Loucy (cell line): ENCODE results near the gene SH2D1B.
"Not testable (repeated sequence)": the region's sequence is repeated elsewhere in the genome, so short reads cannot be mapped to it uniquely, and the experiment has no call there.

ENCODE experiments used
- H2AFZ ChIP-seq: fragments of 200-600 bp; sonication (generic); 2 replicates; pipeline ENCODE4 v1.6.0; 2016; ENCODE audit warnings: antibody characterized with exemption, mild to moderate bottlenecking, low read length, moderate library complexity
- H3F3A ChIP-seq: fragments of 200-600 bp; 2 replicates; pipeline ENCODE4 v1.6.0; 2016; ENCODE audit warnings: antibody characterized with exemption, low read depth, mild to moderate bottlenecking
- H3K27me3 ChIP-seq: fragments of 200-600 bp; sonication (generic); 2 replicates; pipeline ENCODE4 v1.6.1; 2014; ENCODE audit warnings: low read length, mild to moderate bottlenecking; ENCODE audit not compliant: insufficient read depth, poor library complexity, severe bottlenecking
- H3K36me3 ChIP-seq: fragments of 200-600 bp; sonication (generic); 2 replicates; pipeline ENCODE4 v1.6.1; 2016; ENCODE audit warnings: low read length; ENCODE audit not compliant: insufficient read depth
- H3K4me1 ChIP-seq: fragments of 200-600 bp; sonication (generic); 2 replicates; pipeline ENCODE4 v1.5.1; 2014; ENCODE audit warnings: low read length, mild to moderate bottlenecking; ENCODE audit not compliant: insufficient read depth, poor library complexity, severe bottlenecking
- H3K4me2 ChIP-seq: fragments of 200-600 bp; sonication (generic); 2 replicates; pipeline ENCODE4 v1.6.0; 2014; ENCODE audit warnings: antibody characterized with exemption, low read length, low read depth, mild to moderate bottlenecking; ENCODE audit not compliant: poor library complexity, severe bottlenecking
- H3K4me3 ChIP-seq: fragments of 200-600 bp; sonication (generic); 2 replicates; pipeline ENCODE4 v1.5.1; 2014; ENCODE audit warnings: low read length, mild to moderate bottlenecking, mixed read lengths; ENCODE audit not compliant: poor library complexity, severe bottlenecking
- H3K79me2 ChIP-seq: fragments of 200-600 bp; sonication (generic); 2 replicates; pipeline ENCODE4 v1.6.1; 2014; ENCODE audit warnings: low read length; ENCODE audit not compliant: insufficient read depth
- H3K9ac ChIP-seq: fragments of 200-600 bp; sonication (generic); 2 replicates; pipeline ENCODE4 v1.6.0; 2014; ENCODE audit warnings: mild to moderate bottlenecking, low read depth, low read length, moderate library complexity; ENCODE audit not compliant: poor library complexity, severe bottlenecking
- H3K9me2 ChIP-seq: fragments of 200-600 bp; sonication (generic); replicated peaks from 2 replicates; pipeline ENCODE4 v1.6.1; 2016; ENCODE audit warnings: low read depth, low read length, mixed read lengths
- H3K9me3 ChIP-seq: fragments of 200-600 bp; sonication (generic); 2 replicates; pipeline ENCODE4 v1.6.1; 2014; ENCODE audit warnings: mild to moderate bottlenecking, antibody characterized with exemption, low read length, low read depth; ENCODE audit not compliant: insufficient read depth
- H4K20me1 ChIP-seq: fragments of 200-600 bp; sonication (generic); 2 replicates; pipeline ENCODE4 v1.6.0; 2014; ENCODE audit warnings: antibody characterized with exemption, low read length, mild to moderate bottlenecking; ENCODE audit not compliant: insufficient read depth, poor library complexity, severe bottlenecking
- CTCF ChIP-seq: fragments of 200-600 bp; sonication (generic); conservative IDR thresholded peaks from 2 replicates; pipeline ENCODE4 v1.5.1; 2014; ENCODE audit warnings: mild to moderate bottlenecking, antibody characterized with exemption, low read length
- EZH2phosphoT487 ChIP-seq: fragments of 200-600 bp; IDR thresholded peaks from 2 replicates; pipeline ENCODE4 v1.6.1; 2018; ENCODE audit warnings: antibody characterized with exemption, mild to moderate bottlenecking, moderate library complexity, borderline replicate concordance

SH2D1B gene

GRCh38 chr1:162412002-162412401, at the start of gene SH2D1B:
Gene SH2D1B (minus strand): TSS chr1:162412136. CDS start chr1:162412016, 120 bp downstream.
- no peak within 1 kb of the TSS for H3K9ac ChIP-seq
- H3K79me2 ChIP-seq = no peaks in the 10 kb centered on the region
- no peak within 1 kb of the TSS for H3K4me2 ChIP-seq
- TF ChIP-seq CTCF = no peak
- TF ChIP-seq EZH2phosphoT487 = no peak
- no peaks in the 10 kb centered on the region for H3K36me3 ChIP-seq
- no peaks in the 10 kb centered on the region for H3K9me3 ChIP-seq
- no peaks in the 10 kb centered on the region for H4K20me1 ChIP-seq
- H3F3A ChIP-seq = no peaks in the 10 kb centered on the region
- H3K4me3 ChIP-seq = no peak within 1 kb of the TSS
- H2AFZ ChIP-seq = 0 out of 2 replicates have a peak within 1 kb of the TSS, but pooled peaks have one; percentile 48
- no peaks in the 10 kb centered on the region for H3K27me3 ChIP-seq
- no peaks in the 10 kb centered on the region for H3K9me2 ChIP-seq
- H3K4me1 ChIP-seq = peaks cover 1% of the 10 kb centered on the region

- Histone ChIP-seq H3K27me3 (no peaks in the 10 kb centered on the region), H3K79me2 (no peaks in the 10 kb centered on the region), H3K4me3 (no peak overlapping the region), H3F3A (no peaks in the 10 kb centered on the region), H3K9me3 (no peaks in the 10 kb centered on the region), H2AFZ (no peak overlapping the region), H3K36me3 (no peaks in the 10 kb centered on the region), H3K9ac (no peak overlapping the region), H3K4me1 (no peaks in the 10 kb centered on the region), H3K4me2 (no peak overlapping the region), H3K9me2 (no peaks in the 10 kb centered on the region), H4K20me1 (no peaks in the 10 kb centered on the region)
- TF ChIP-seq EZH2phosphoT487 (no peak), CTCF (no peak)
Observed at GRCh38 chr1:162458236-162458635, 46.3 kb upstream of the SH2D1B start.

GRCh38 chr1:162456323-162456722, 44.4 kb upstream of the SH2D1B start:
- no peak overlapping the region for H3K9ac ChIP-seq
- no peaks in the 10 kb centered on the region for H3F3A ChIP-seq
- no peaks in the 10 kb centered on the region for H3K27me3 ChIP-seq
- no peak overlapping the region for H3K4me2 ChIP-seq
- TF ChIP-seq EZH2phosphoT487 = no peak
- TF ChIP-seq CTCF = peak; percentile 31; the same call in 1 of the 2 replicates
- H4K20me1 ChIP-seq = no peaks in the 10 kb centered on the region
- H3K9me3 ChIP-seq = no peaks in the 10 kb centered on the region
- no peaks in the 10 kb centered on the region for H3K4me1 ChIP-seq
- H3K9me2 ChIP-seq = no peaks in the 10 kb centered on the region
- H3K79me2 ChIP-seq = no peaks in the 10 kb centered on the region
- H2AFZ ChIP-seq = no peak overlapping the region
- no peaks in the 10 kb centered on the region for H3K36me3 ChIP-seq
- H3K4me3 ChIP-seq = no peak overlapping the region

DNA sequence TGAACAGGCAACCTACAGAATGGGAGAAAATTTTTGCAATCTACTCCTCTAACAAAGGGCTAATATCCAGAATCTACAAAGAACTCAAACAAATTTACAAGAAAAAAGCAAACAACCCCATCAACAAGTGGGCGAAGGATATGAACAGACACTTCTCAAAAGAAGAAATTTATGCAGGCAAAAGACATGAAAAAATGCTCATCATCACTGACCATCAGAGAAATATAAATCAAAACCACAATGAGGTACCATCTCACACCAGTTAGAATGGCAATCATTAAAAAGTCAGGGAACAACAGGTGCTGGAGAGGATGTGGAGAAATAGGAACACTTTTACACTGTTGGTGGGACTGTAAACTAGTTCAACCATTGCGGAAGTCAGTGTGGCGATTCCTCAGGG, 42.4 kb upstream of the SH2D1B start:
- not testable (repeated sequence) for H3K9ac ChIP-seq, H3K36me3 ChIP-seq, H3F3A ChIP-seq, H3K79me2 ChIP-seq, H3K4me3 ChIP-seq, H3K4me2 ChIP-seq, H3K4me1 ChIP-seq, H2AFZ ChIP-seq, H4K20me1 ChIP-seq, H3K9me2 ChIP-seq, H3K9me3 ChIP-seq, H3K27me3 ChIP-seq
